Middle frontal gyrus (tissue), 1 donor: ENCODE measurements around the gene FNBP1L.

ENCODE experiments used
- DNase-seq: peaks from one replicate; pipeline ENCODE4 v3.0.0-alpha.2; 2015; ENCODE audit warnings: low spot score; ENCODE audit errors: extremely low spot score

The FNBP1L gene

GRCh38 chr1:93483606-93484005 lies 35.7 kb downstream of the FNBP1L start:
- no peak for DNase-seq

GRCh38 chr1:93488207-93488606 lies 40.3 kb downstream of the FNBP1L start:
- no peak for DNase-seq

GRCh38 chr1:93489756-93490155 lies 41.8 kb downstream of the FNBP1L start:
- no peak for DNase-seq

- no peak for DNase-seq
Measured at GRCh38 chr1:93490357-93490756, 42.4 kb downstream of the FNBP1L start.

- DNase-seq, result no peak
Measured at GRCh38 chr1:93495911-93496310, 48.0 kb downstream of the FNBP1L start.

- no peak for DNase-seq
Measured at GRCh38 chr1:93496520-93496919, 48.6 kb downstream of the FNBP1L start.

GRCh38 chr1:93499075-93499474 lies 51.2 kb downstream of the FNBP1L start:
- no peak for DNase-seq

GRCh38 chr1:93499533-93499932 lies 51.6 kb downstream of the FNBP1L start:
- DNase-seq, result no peak

GRCh38 chr1:93500275-93500674 lies 52.4 kb downstream of the FNBP1L start:
- no peak for DNase-seq

GRCh38 chr1:93501399-93501798 lies 53.5 kb downstream of the FNBP1L start:
- DNase-seq, result no peak

GRCh38 chr1:93501829-93502369 lies 54.0 kb downstream of the FNBP1L start:
- no peak for DNase-seq

GRCh38 chr1:93502571-93502970 lies 54.7 kb downstream of the FNBP1L start:
- no peak for DNase-seq

GRCh38 chr1:93503163-93503562 lies 55.2 kb downstream of the FNBP1L start:
- DNase-seq, result no peak

GRCh38 chr1:93503816-93504215 lies 55.9 kb downstream of the FNBP1L start:
- no peak for DNase-seq

- DNase-seq, result no peak
Measured at GRCh38 chr1:93504247-93505033, 56.5 kb downstream of the FNBP1L start.

GRCh38 chr1:93506126-93506525 lies 58.2 kb downstream of the FNBP1L start:
- DNase-seq, result no peak

- DNase-seq, result no peak
Measured at GRCh38 chr1:93516164-93516563, 68.2 kb downstream of the FNBP1L start.

GRCh38 chr1:93518516-93518915 lies 70.6 kb downstream of the FNBP1L start:
- DNase-seq, result no peak

- DNase-seq, result no peak
Measured at GRCh38 chr1:93519199-93519829, 71.4 kb downstream of the FNBP1L start.

GRCh38 chr1:93521618-93522017 lies 73.7 kb downstream of the FNBP1L start:
- DNase-seq, result no peak

- no peak for DNase-seq
Measured at GRCh38 chr1:93522721-93523120, 74.8 kb downstream of the FNBP1L start.

- no peak for DNase-seq
Measured at GRCh38 chr1:93525431-93525830, 77.5 kb downstream of the FNBP1L start.

- no peak for DNase-seq
Measured at GRCh38 chr1:93526431-93526830, 78.5 kb downstream of the FNBP1L start.
